Tibial artery (tissue), 4 donors: ENCODE data around the gene PPFIA2.

Source experiments
- DNase-seq, 2 donors: peaks; one replicate each; pipeline ENCODE4 v3.0.0-alpha.2; 2019
- H3K27ac ChIP-seq, 2 donors: fragments of 200-600 bp; sonication (generic) in 1 of 2; 1 replicate in 1 of 2; 2 replicates in 1 of 2; pipeline ENCODE4 v1.5.1; 2018 to 2019; ENCODE audit warnings: mild to moderate bottlenecking in 1 of 2
- H3K27me3 ChIP-seq, 2 donors: fragments of 200-600 bp; sonication (generic) in 1 of 2; one replicate each; pipeline versions ENCODE4 v1.5.1 to v1.6.0; 2016 to 2019
- H3K36me3 ChIP-seq, 3 donors: fragments of 200-600 bp; sonication (generic) in 2 of 3; one replicate each; pipeline ENCODE4 v1.5.1; 2016 to 2019; ENCODE audit warnings: mild to moderate bottlenecking in 2 of 3
- H3K4me1 ChIP-seq, 4 donors: fragments of 200-600 bp; sonication (generic) in 2 of 4; 1 replicate in 3 of 4; 2 replicates in 1 of 4; pipeline ENCODE4 v1.5.1; 2016 to 2019
- H3K4me3 ChIP-seq, 2 donors: fragments of 200-600 bp; sonication (generic) in 1 of 2; 1 replicate in 1 of 2; 2 replicates in 1 of 2; pipeline ENCODE4 v1.5.1; 2018 to 2019; ENCODE audit warnings: mild to moderate bottlenecking in 2 of 2
- H3K9me3 ChIP-seq, 3 donors: fragments of 200-600 bp; sonication (generic) in 1 of 3; one replicate each; pipeline ENCODE4 v1.5.1; 2016 to 2019
- CTCF ChIP-seq, 2 experiments: fragments of 200-600 bp in 1 of 2; fragments of 450-650 bp in 1 of 2; IDR thresholded peaks; one replicate each; pipeline ENCODE4 v1.5.1; 2017 to 2019; ENCODE audit warnings: antibody characterized with exemption in 2 of 2, mild to moderate bottlenecking in 1 of 2, moderate library complexity in 1 of 2
- intact Hi-C: fragments of 100-400 bp; cut with DNase I; formaldehyde crosslinking; loops from one replicate; pipeline ENCODE4 v1.15.0; 2023; ENCODE audit warnings: low total_unique reads

The PPFIA2 gene

GRCh38 chr12:81297601-81298000 is 461.5 kb downstream of the PPFIA2 start:
- H3K27me3 ChIP-seq, result no peaks in the 10 kb centered on the region
- H3K9me3 ChIP-seq, result no peaks in the 10 kb centered on the region
- no peak overlapping the region for H3K27ac ChIP-seq
- intact Hi-C loops, result no loop called here
- no peaks in the 10 kb centered on the region for H3K4me1 ChIP-seq
- H3K36me3 ChIP-seq, result peaks cover 0 to 19% (median 0%) of the 10 kb centered on the region in 3 donors
- DNase-seq, result no peak
- H3K4me3 ChIP-seq, result no peak overlapping the region
- TF ChIP-seq CTCF (IDR thresholded peaks at IDR 0.05), result no peak

- DNase-seq, result no peak
- Histone ChIP-seq H3K4me1 (no peaks in the 10 kb centered on the region), H3K9me3 (no peaks in the 10 kb centered on the region), H3K4me3 (no peak overlapping the region), H3K27me3 (no peaks in the 10 kb centered on the region), H3K27ac (no peak overlapping the region), H3K36me3 (peaks cover 0 to 19% (median 0%) of the 10 kb centered on the region in 3 donors)
- TF ChIP-seq CTCF (IDR thresholded peaks at IDR 0.05), result no peak
- intact Hi-C loops, result no loop called here
Observed at GRCh38 chr12:81296556-81297305, 462.4 kb downstream of the PPFIA2 start.

- Histone ChIP-seq H3K36me3 (peaks cover 0 to 19% (median 0%) of the 10 kb centered on the region in 3 donors), H3K4me3 (no peak overlapping the region), H3K27me3 (no peaks in the 10 kb centered on the region), H3K27ac (no peak overlapping the region), H3K9me3 (no peaks in the 10 kb centered on the region), H3K4me1 (no peaks in the 10 kb centered on the region)
- no peak for TF ChIP-seq CTCF (IDR thresholded peaks at IDR 0.05)
- intact Hi-C loops, result no loop called here
- no peak for DNase-seq
Observed at GRCh38 chr12:81295251-81295650, 463.9 kb downstream of the PPFIA2 start.

GRCh38 chr12:81294325-81295190 is 464.6 kb downstream of the PPFIA2 start:
- Histone ChIP-seq H3K4me1 (no peaks in the 10 kb centered on the region), H3K4me3 (no peak overlapping the region), H3K36me3 (peaks cover 0 to 19% (median 0%) of the 10 kb centered on the region in 3 donors), H3K9me3 (no peaks in the 10 kb centered on the region), H3K27me3 (no peaks in the 10 kb centered on the region), H3K27ac (no peak overlapping the region)
- no peak for DNase-seq
- TF ChIP-seq CTCF (IDR thresholded peaks at IDR 0.05), result no peak
- intact Hi-C loops, result no loop called here

- no peaks in the 10 kb centered on the region for H3K27me3 ChIP-seq
- no peaks in the 10 kb centered on the region for H3K9me3 ChIP-seq
- peaks cover 0 to 1% (median 0%) of the 10 kb centered on the region in 3 donors for H3K36me3 ChIP-seq
- no peak for TF ChIP-seq CTCF (IDR thresholded peaks at IDR 0.05)
- no peaks in the 10 kb centered on the region for H3K4me1 ChIP-seq
- intact Hi-C loops, result no loop called here
- H3K4me3 ChIP-seq, result no peak overlapping the region
- H3K27ac ChIP-seq, result no peak overlapping the region
- DNase-seq, result no peak
Observed at GRCh38 chr12:81288651-81289050, 470.5 kb downstream of the PPFIA2 start.
